Left renal cortex interstitium (tissue), 4 donors: ENCODE measurements around the gene PAFAH1B2. TPM values are rescaled to one million over a fixed set of nuclear protein-coding genes. Genes with fewer than 3 reads are reported as not detected.
"Not testable (repeated sequence)": the region's sequence is repeated elsewhere in the genome, so short reads cannot be mapped to it uniquely, and the experiment has no call there.

ENCODE experiments used
- DNase-seq, 4 donors: peaks; one replicate each; pipeline ENCODE4 v3.0.0-alpha.2; 2013; ENCODE audit warnings: low read depth in 4 of 4, low spot score in 2 of 4, missing footprints in 1 of 4
- polyA plus RNA-seq, 4 donors: library from polyadenylated mRNA; unstranded; fragments of 120-200 nt; gene quantifications; one replicate each; pipeline ENCODE4 v1.2.1, GENCODE V29; 2013; ENCODE audit not compliant: insufficient read length in 4 of 4

PAFAH1B2 gene
- polyA plus RNA-seq, 4 donors = 71.3 to 77.8 (median 73.8) TPM

DNA sequence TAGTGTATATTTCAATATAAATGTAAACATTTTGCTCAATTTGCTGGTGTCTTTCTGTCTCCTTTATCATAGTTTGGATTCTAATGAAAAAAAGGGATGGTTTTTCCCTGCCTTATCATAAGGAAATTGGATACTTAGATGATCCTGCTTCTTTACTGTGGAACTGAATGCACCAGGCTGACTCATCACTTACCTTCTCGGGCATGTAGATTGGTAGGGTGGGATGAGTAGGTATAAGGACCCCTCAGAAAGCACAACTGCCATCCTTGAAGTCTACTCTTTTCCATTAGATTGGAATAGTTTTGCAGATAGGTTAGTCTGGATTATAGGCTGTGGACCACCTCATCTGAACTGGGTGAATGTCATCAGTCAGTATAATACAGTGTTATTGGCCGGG, 26.9 kb downstream of the PAFAH1B2 start:
- DNase-seq = no peak

GRCh38 chr11:117171404-117172061, 27.4 kb downstream of the PAFAH1B2 start:
- DNase-seq = no peak

DNA sequence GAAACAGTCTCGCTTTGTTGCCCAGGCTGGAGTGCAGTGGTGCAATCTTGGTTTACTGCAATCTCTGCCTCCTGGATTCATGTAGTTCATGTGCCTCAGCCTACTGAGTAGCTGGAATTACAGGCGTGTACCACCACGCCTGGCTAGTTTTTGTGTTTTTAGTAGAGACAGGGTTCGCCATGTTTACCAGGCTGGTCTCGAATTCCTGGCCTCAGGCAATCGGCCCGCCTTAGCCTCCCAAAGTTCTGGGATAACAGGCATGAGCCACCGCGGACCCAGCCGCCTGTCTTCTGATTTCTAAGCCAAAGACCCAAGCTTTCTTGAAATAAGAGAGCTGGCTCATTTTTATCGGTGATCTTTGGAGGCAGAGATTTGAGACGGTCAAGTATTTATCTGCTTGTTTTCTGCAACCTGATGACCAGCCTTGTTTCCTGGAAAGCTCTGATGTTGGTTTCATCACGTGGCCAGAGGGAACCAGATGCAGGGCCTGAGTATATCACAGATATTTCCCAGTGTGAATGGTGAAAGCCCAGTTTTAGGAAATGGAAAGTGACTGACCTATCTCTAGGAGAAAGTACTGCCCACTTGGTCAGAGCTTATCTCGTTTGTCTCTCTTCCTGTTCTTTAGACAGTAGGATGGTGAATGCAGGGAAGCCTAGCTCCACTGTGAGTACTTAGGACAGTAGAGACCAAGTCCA, 28.8 kb downstream of the PAFAH1B2 start:
- no peak for DNase-seq

DNA sequence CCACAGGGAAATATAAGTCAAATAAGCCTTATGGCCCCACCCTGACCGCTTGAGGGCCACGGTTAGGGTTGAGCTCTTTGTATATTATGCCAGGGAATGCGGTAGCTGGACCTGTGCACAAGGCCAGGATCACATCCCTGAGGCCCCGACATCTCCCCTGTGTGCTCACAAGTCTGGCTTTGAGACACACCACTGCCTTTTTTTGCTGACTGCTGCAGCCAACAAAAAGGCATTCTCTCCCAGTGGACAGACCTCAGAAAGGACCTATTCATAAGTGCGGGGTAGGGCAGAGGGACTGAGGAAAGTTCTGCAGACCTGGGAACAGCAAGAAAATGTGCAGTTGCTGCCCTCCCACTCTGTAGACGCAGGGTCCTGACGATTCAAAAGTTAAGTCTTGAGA, 31.0 kb downstream of the PAFAH1B2 start:
- DNase-seq = no peak

DNA sequence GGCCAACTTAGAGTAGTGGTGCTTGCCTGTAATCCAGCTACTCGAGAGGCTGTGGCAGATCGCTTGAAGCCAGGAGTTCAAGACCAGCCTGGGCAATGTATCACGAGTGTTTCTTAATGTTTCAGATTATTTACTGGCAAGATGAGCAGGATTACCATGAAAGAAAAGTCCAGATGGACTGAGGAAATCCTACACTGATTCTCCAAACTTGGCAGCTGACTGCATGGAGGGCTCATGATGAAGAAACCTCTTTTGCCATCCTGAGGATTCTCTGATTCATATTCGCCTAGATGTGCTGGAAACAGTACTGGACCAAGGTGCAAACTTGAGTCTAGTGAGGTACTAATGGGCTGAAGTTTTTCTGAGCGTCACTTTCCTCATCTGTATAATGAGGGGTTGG, 31.7 kb downstream of the PAFAH1B2 start:
- no peak for DNase-seq

- DNase-seq = no peak
Observed at GRCh38 chr11:117176186-117176585, 32.1 kb downstream of the PAFAH1B2 start.

GRCh38 chr11:117177534-117178209, 33.6 kb downstream of the PAFAH1B2 start:
- DNase-seq = no peak

- DNase-seq = peak in 3 of 4 donors; percentile 86 to 94 (median 92)
Observed at GRCh38 chr11:117178210-117179034, 34.3 kb downstream of the PAFAH1B2 start, which contains the start of gene SIDT2. TSS of gene SIDT2 (plus strand) at chr11:117178743. CDS start at chr11:117179264, 521 bp downstream.

DNA sequence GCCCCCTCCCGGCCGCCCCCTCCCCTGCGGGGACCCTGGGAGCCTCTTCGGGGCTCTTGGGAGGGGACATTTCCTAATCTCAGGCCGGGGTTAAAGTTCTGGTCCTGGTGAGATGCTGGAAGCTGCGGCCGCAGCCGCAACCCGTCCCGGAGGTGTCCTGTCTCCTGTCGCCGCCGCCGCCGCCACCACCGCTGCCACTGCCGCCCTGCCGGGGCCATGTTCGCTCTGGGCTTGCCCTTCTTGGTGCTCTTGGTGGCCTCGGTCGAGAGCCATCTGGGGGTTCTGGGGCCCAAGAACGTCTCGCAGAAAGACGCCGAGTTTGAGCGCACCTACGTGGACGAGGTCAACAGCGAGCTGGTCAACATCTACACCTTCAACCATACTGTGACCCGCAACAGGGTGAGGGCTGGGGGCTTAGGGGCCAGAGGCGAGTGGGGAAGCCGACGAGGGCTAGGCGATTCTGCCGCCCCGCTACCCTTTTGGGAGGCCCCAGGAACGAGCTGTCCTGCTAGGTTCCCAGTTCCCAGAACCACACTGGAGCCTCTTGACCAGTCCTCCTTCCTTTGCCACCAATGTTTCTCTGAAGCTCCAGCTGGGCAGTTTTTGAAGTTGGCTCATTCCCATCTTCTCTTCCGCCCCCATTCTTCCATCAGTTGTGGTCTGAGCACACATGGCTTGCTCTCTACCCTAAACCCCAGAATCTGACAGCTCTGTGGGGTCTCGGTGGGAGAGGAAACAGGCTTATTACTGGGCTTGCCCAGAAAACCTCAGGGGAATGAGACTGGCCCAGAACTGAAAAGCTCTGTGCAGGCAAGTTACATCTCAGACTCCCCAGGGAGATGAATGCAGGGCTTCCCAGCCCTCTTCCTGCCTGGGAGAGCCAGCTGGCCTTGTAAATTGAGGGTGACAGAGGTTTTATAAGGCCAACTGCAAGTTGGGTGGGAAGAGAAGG, 35.2 kb downstream of the PAFAH1B2 start:
- no peak for DNase-seq

DNA sequence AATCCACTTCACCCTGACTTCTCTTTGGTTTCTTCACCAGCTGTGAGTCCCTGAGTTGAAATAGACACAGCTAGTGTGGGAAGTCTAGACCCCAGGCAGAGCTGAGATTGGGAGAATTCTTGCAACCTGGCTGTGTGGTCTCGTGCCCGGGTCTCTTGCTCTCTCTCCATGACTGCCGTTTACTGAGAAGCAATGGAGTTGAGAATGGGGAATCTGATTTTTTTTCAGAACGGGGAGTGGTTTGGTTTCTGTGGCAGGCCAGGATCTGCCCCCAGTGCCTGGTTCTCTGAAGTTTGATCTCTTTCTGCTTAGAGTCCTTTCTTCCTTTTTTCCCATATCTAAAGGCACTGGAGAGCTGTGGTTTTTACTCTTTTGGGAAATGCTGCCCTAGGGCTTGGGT, 35.9 kb downstream of the PAFAH1B2 start:
- DNase-seq = no peak

GRCh38 chr11:117180661-117181585, 36.8 kb downstream of the PAFAH1B2 start:
- no peak for DNase-seq

- DNase-seq = no peak
Observed at GRCh38 chr11:117181586-117182550, 37.8 kb downstream of the PAFAH1B2 start.

DNA sequence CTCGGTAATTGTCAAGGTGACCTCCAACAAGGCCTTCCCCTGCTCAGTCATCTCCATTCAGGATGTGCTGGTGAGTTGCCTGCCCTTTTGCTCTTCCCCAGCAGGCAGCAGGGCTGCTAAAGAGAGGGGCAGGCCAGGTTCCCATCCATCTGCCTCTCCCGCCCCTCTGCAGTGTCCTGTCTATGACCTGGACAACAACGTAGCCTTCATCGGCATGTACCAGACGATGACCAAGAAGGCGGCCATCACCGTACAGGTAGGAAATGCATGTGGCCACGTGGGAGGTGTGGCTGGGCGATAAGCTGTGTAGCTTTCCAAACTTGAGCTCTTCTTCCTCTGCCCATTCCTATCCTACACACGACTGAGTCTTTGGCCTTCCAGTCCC, 38.5 kb downstream of the PAFAH1B2 start:
- no peak for DNase-seq

DNA sequence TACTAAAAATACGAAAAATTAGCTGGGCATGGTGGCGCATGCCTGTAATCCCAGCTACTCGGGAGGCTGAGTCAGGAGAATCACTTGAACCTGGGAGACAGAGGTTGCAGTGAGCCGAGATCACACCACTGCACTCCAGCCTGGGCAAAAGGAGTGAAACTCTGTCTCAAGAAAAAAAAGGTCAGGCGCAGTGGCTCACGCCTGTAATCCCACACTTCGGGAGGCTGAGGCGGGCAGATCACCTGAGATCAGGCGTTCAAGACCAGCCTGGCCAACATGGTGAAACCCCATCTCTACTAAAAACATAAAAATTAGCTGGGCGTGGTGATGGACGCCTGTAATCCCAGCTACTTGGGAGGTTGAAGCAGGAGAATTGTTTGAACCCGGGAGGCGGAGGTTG, 39.1 kb downstream of the PAFAH1B2 start:
- not testable (repeated sequence) for DNase-seq

GRCh38 chr11:117183724-117184349, 39.8 kb downstream of the PAFAH1B2 start:
- no peak for DNase-seq

GRCh38 chr11:117185736-117186430, 41.8 kb downstream of the PAFAH1B2 start:
- no peak for DNase-seq

DNA sequence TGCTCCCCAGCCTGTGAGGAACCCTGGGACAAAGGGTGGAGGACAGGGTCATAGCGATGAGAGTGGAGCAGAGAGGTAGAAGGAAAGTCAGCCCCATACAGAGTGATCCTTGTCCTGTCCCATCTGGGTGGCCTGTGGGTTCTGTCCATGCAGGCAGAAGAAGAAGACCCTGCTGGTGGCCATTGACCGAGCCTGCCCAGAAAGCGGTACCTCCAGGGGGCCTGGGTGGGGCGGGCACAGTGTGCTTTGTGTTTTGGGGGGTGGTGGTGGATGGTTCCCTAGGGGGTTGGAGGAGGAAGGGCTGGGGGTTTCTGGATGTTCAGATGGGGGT, 42.3 kb downstream of the PAFAH1B2 start:
- no peak for DNase-seq
